Activated T-cell treated with anti-CD3 and anti-CD28 coated beads, Interleukin-2, amount 50 U/mL, for 72 hours (primary cell): ENCODE data around the gene HIPK4. TPM values are rescaled to one million over a fixed set of nuclear protein-coding genes. Genes with fewer than 3 reads are reported as not detected.
"Not testable (repeated sequence)": the region's sequence is repeated elsewhere in the genome, so short reads cannot be mapped to it uniquely, and the experiment has no call there.

ENCODE experiments used
- ATAC-seq, 2 donors: fragments of 150-1000 bp; cut with Tn5 transposase; replicated peaks in 1 of 2; 2 replicates each; pipeline ENCODE4 v1.10.0; 2021; ENCODE audit warnings: moderate library complexity in 2 of 2, mild to moderate bottlenecking in 1 of 2
- DNase-seq, 2 donors: peaks; one replicate each; pipeline ENCODE4 v3.0.0; 2021 to 2022; ENCODE audit warnings: mixed read lengths in 1 of 2
- H3K27ac Mint-ChIP-seq: one replicate; pipeline ENCODE4 v1.8.0; 2022; ENCODE audit warnings: mild to moderate bottlenecking, moderate library complexity, mixed read lengths
- H3K27me3 Mint-ChIP-seq: one replicate; pipeline ENCODE4 v1.8.0; 2022; ENCODE audit warnings: low read depth, mixed read lengths
- H3K36me3 Mint-ChIP-seq, 2 donors: one replicate each; pipeline ENCODE4 v1.8.0; 2022; ENCODE audit warnings: mixed read lengths in 2 of 2, mild to moderate bottlenecking in 1 of 2; ENCODE audit not compliant: insufficient read depth in 2 of 2
- H3K4me1 Mint-ChIP-seq: one replicate; pipeline ENCODE4 v1.8.0; 2022; ENCODE audit warnings: low read depth, mixed read lengths
- H3K4me3 Mint-ChIP-seq, 2 donors: one replicate each; pipeline ENCODE4 v1.8.0; 2022; ENCODE audit warnings: mild to moderate bottlenecking in 2 of 2, mixed read lengths in 2 of 2, moderate library complexity in 2 of 2
- H3K9me3 Mint-ChIP-seq, 2 donors: one replicate each; pipeline ENCODE4 v1.8.0; 2022; ENCODE audit warnings: mixed read lengths in 2 of 2
- total RNA-seq, 2 donors: library from RNA; stranded (reverse); gene quantifications; one replicate each; pipeline ENCODE4 v1.2.3, GENCODE V29; 2022

HIPK4 gene
- total RNA-seq, 2 donors from 2014 or later, result 0.12 TPM; not detected in 1

DNA sequence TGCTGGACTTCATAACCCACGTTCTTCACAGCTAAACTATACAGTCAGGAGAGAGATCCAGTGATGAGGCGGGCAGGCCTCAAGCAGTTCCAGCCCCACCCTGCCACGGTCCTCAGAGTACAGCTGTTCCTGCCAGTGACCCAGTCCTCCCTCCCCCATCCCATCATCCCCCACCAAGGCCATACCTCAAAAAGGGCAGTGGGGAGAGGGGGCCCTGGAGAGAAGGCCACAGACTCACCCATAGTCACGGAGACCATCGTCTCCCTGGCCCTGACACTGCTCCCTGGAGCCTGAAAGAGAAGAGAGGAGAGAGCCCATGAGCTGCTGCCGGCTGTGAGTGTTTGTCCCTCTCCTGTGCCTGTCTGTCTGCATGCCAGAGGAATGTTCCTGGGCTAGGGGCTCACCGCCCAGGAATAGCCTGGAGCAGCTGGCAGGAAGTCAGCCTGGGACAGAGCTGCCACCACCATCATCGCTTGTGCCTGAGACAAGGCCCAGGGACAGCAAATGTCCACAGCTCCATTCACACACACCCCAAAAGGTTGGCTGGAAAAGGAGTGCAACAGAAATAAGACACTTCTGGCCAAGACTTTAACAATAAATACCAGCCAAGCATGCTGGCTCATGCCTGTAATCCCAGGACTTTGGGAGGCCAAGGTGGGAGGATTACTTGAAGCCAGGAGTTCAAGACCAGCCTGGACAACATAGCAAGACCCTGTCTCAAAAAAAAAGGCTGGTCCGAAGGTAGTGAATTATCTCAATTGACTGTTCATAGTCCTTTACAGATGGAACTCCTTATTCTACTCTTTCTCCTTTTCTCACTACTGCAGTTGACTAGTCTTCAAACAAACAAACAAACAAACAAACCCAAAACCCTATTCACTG is 48.1 kb downstream of the HIPK4 start:
- Mint-ChIP-seq H3K36me3 (peaks cover 2 to 7% of the 10 kb centered on the region in 2 donors), H3K4me1 (peaks cover 10% of the 10 kb centered on the region), H3K9me3 (no peaks in the 10 kb centered on the region), H3K4me3 (no peak overlapping the region), H3K27ac (no peak overlapping the region), H3K27me3 (no peaks in the 10 kb centered on the region)
- ATAC-seq, result no peak
- DNase-seq, result no peak

DNA sequence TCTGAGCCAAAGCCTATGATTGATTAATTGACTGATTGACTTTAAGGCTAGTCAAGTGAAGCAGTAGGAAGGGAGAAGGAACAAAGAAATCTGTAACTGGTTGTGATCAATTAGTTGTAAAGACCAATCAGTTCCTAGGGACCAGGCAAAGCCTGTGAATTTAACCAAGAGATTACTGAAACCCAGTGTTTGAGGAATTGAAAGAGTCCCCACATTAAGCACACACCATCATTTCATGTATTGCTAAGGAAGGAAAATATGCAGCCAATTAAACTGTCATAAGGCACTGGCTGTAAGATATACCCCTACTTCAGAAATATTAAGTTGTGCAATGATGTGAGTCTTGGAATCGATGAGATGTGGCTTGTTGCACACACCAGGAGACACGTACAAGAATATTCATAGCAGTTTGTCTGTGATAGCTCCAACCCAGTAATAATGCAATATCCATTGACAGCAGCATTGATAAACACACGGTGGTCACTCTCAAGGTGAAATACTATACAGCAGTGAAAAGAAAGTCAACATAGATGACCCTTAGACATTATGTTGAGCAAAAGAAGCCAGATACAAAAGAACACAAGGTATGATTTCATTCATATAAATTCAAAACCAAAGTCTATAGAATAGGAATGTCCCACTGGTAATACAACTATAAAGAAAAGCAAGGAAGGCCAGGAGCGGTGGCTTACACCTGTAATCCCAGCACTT is 50.8 kb downstream of the HIPK4 start:
- Mint-ChIP-seq H3K27me3 (no peaks in the 10 kb centered on the region), H3K9me3 (no peaks in the 10 kb centered on the region), H3K4me1 (no peaks in the 10 kb centered on the region), H3K36me3 (peaks cover 2 to 11% of the 10 kb centered on the region in 2 donors), H3K27ac (peak overlapping the region; percentile 37), H3K4me3 (no peak overlapping the region)
- DNase-seq, result no peak
- no peak for ATAC-seq

DNA sequence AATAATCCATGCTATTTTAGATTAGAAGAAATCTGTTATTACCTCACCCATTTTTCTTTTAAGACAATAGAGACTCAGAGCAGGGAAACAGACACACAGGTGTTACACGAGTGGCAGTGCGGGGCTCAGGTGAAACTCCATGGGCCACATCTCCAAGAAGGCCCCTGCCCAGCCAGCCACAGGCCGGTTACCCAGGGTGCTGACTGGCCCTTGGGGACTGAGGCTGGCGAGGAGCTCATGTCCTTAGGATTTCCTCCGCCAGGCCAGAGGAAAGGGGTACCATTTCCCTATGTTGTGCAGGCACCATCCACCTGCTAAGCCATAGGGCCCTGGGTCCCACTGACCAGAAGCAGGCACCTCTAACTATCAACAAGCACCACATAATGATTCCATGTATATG is 52.4 kb downstream of the HIPK4 start:
- DNase-seq (no peak), ATAC-seq (no peak)
- Mint-ChIP-seq H3K36me3 (peaks cover 5 to 15% of the 10 kb centered on the region in 2 donors), H3K4me3 (no peak overlapping the region), H3K27me3 (no peaks in the 10 kb centered on the region), H3K27ac (no peak overlapping the region), H3K9me3 (no peaks in the 10 kb centered on the region), H3K4me1 (no peaks in the 10 kb centered on the region)

DNA sequence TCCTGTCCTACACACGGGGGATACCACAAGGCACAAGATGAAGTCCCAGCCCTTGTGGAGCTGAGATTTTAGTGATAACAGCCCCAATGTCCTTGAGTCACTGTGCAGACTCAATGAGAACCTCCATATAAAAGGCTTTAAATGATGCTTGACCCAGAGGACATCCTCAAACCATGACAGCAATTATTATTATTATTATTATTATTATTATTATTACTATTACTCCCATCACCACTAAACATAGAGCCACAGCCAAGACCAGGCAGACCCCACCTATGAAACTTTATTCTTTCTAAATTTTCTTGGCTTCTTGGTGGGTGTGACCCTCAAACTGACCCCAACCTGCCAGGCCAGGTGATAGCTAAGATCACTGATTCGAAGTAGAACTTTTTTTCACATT is 52.9 kb downstream of the HIPK4 start:
- Mint-ChIP-seq H3K4me1 (no peaks in the 10 kb centered on the region), H3K27me3 (no peaks in the 10 kb centered on the region), H3K27ac (no peak overlapping the region), H3K4me3 (no peak overlapping the region), H3K36me3 (peaks cover 6 to 16% of the 10 kb centered on the region in 2 donors), H3K9me3 (no peaks in the 10 kb centered on the region)
- DNase-seq (no peak), ATAC-seq (no peak)

DNA sequence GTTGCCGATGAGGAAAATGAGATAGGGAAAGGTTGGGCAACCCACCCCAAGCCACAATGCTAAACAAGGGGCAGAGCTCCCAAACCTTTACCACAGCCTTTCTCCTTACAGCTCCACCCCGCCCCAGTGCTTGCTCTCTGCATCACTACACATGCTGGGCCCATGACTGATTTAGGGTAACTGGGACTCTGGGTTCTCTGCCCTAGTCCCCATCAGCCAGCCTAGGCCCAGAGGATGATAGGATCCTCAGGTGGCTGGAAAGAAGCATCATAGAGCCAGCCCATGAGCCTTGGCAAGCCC is 53.4 kb downstream of the HIPK4 start:
- Mint-ChIP-seq H3K27me3 (no peaks in the 10 kb centered on the region), H3K4me1 (no peaks in the 10 kb centered on the region), H3K36me3 (peaks cover 6 to 16% of the 10 kb centered on the region in 2 donors), H3K27ac (no peak overlapping the region), H3K9me3 (no peaks in the 10 kb centered on the region), H3K4me3 (no peak overlapping the region)
- ATAC-seq (no peak), DNase-seq (no peak)

DNA sequence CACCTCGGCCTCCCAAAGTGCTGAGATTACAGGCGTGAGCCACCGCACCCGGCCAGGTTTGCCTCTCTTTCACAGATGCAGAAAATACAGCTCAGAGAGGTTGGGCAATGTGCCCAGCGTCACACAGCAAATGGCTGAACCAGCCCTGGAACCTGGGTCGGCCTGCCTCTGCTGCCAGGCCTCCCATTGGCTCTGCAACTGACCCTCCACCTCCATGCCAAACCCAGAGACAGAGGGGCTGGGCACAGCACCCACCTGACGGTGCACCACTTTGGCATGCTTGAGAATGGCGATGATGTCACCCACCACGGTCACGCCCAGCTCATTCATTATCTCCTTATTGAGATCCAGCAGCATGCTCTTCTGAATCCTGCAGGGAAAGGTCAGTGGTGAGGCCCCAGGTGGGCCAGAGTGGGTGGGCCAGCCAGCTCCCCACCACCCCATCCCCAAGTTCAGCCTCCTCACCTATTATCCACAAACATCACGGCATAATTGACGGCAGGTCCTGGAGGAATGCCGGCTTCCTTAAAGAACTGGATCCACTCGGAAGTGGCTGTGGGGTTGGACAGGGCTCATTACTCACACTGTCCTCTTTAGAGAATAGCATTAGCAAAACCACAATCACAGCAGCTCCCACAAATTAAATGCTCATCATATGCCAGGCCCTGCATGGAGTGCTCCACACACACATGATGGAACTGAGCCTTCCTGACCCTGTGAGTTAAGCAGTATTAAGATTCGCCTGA is 54.0 kb downstream of the HIPK4 start:
- DNase-seq, result no peak
- no peaks in the 10 kb centered on the region for H3K27me3 Mint-ChIP-seq
- H3K4me3 Mint-ChIP-seq, result no peak overlapping the region
- no peak overlapping the region for H3K27ac Mint-ChIP-seq
- no peak for ATAC-seq
- H3K36me3 Mint-ChIP-seq, result peaks cover 6 to 18% of the 10 kb centered on the region in 2 donors
- no peaks in the 10 kb centered on the region for H3K9me3 Mint-ChIP-seq
- H3K4me1 Mint-ChIP-seq, result no peaks in the 10 kb centered on the region

DNA sequence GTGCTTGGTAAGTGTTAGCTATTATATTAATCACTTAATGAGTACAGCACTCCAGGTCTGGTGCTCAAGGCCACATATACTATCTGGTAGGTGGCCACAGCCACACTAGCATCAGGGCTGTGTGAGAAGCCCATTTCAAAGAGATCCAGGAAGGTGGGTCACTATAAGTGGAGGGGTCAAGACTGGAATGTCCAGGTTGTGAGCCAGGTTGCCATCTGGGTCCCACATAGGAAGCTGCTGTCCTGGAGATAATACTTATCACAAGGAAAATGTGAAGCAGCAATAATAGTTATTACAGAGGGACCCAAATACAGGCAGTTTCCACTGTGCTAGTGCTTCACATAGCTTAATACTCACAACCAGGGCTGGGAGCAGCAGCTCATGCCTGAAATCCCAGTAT is 54.9 kb downstream of the HIPK4 start:
- Mint-ChIP-seq H3K36me3 (peaks cover 6 to 18% of the 10 kb centered on the region in 2 donors), H3K4me3 (no peak overlapping the region), H3K27me3 (no peaks in the 10 kb centered on the region), H3K4me1 (no peaks in the 10 kb centered on the region), H3K9me3 (no peaks in the 10 kb centered on the region), H3K27ac (no peak overlapping the region)
- DNase-seq, result no peak
- ATAC-seq, result no peak

DNA sequence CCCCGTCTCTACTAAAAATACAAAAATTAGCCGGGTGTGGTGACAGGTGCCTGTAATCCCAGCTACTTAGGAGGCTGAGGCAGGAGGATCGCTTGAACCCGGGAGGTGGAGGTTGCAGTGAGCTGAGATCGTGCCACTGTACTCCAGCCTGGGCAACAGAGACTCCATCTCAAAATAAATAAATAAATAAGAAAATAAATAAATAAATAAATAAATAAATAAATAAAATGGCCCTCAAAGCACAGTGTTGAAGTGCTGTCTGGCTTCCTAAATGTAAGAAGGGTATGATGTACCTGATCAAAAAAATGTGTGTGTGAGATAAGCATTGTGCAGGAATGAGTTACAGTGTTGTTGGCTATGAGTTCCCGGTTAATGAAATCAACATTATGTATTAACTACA is 56.9 kb downstream of the HIPK4 start:
- H3K27ac Mint-ChIP-seq, H3K4me1 Mint-ChIP-seq, H3K4me3 Mint-ChIP-seq, H3K27me3 Mint-ChIP-seq, ATAC-seq, DNase-seq, H3K9me3 Mint-ChIP-seq: not testable (repeated sequence)
- H3K36me3 Mint-ChIP-seq, result peaks cover 3 to 15% of the 10 kb centered on the region in 2 donors

DNA sequence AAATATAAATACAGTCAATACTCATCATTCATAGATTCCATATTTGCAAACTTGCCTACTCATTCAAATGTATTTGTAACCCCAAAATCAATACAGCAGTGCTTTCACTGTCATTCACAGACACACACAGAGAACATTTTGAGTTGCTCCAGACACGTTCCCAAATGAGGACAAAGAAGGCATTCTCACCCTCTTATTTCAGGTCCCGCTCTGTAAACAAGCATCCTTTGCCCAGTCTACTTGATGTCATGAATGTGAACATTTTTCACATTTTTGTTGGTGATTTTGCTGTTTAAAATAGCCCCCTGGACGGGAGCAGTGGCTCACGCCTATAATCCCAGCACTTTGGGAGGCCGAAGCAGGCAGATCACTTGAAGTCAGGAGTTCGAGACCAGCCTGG is 57.3 kb downstream of the HIPK4 start:
- H3K9me3 Mint-ChIP-seq, result no peaks in the 10 kb centered on the region
- ATAC-seq (no peak), DNase-seq (no peak)
- H3K27me3 Mint-ChIP-seq, result no peaks in the 10 kb centered on the region
- no peak overlapping the region for H3K27ac Mint-ChIP-seq
- H3K4me3 Mint-ChIP-seq, result no peak overlapping the region
- H3K4me1 Mint-ChIP-seq, result no peaks in the 10 kb centered on the region
- H3K36me3 Mint-ChIP-seq, result peaks cover 4 to 15% of the 10 kb centered on the region in 2 donors

DNA sequence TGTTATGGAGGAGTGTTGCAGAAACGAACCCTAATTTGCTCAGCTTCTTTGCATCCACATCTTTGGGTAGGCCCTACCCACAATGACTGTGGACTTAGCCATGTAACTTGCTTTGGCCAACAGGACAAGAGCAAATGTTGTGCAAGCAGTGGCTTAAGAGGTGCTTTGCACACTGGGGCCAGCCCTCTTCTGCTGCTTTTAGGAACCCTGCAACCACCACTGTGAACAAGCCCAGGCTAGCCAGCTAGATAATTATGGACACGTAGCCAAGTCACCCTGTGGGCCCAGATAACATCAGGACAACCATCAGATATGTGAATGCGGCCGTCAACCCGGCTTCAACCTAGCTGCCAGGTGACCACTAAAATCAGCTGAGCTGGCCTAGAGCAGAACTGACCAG is 58.9 kb downstream of the HIPK4 start:
- H3K36me3 Mint-ChIP-seq, result peaks cover 7 to 19% of the 10 kb centered on the region in 2 donors
- H3K9me3 Mint-ChIP-seq, result no peaks in the 10 kb centered on the region
- DNase-seq, result no peak
- H3K27me3 Mint-ChIP-seq, result no peaks in the 10 kb centered on the region
- no peak overlapping the region for H3K27ac Mint-ChIP-seq
- no peak for ATAC-seq
- H3K4me3 Mint-ChIP-seq, result no peak overlapping the region
- H3K4me1 Mint-ChIP-seq, result no peaks in the 10 kb centered on the region

Other genes with a start within 250 kb of the HIPK4 start
- 10 to 100 TPM; 12.7 to 22.0 TPM for gene MAP3K10, start 198.8 kb downstream of the HIPK4 start, total RNA-seq
- gene TTC9B, start 171.8 kb downstream of the HIPK4 start, total RNA-seq, result not detected
- gene CCNP, start 163.5 kb downstream of the HIPK4 start, total RNA-seq, result 1 to 10 TPM in 1 of 2 donors, under 1 TPM in 1; 0.81 to 1.2 TPM
- 100 to 1,000 TPM; 190 to 197 TPM for gene AKT2, start 104.8 kb downstream of the HIPK4 start, total RNA-seq
- gene C19orf47, start 41.8 kb downstream of the HIPK4 start, total RNA-seq, result 10 to 100 TPM; 20.7 to 24.8 TPM
- gene PLD3, start 41.5 kb downstream of the HIPK4 start, total RNA-seq, result 100 to 1,000 TPM in 1 of 2 donors, 10 to 100 TPM in 1; 99.8 to 102 TPM
- gene PRX, start 23.2 kb upstream of the HIPK4 start, total RNA-seq, result 1 to 10 TPM; 3.4 to 3.7 TPM
- 10 to 100 TPM; 12.9 to 16.9 TPM for gene SERTAD1, start 35.8 kb upstream of the HIPK4 start, total RNA-seq
- gene SERTAD3, start 54.2 kb upstream of the HIPK4 start, total RNA-seq, result 10 to 100 TPM; 12.6 to 16.3 TPM
- gene BLVRB, start 75.6 kb upstream of the HIPK4 start, total RNA-seq, result 10 to 100 TPM; 40.7 to 51.0 TPM
- 1 to 10 TPM; 2.2 to 4.8 TPM for gene SPTBN4, start 76.8 kb upstream of the HIPK4 start, total RNA-seq
- 100 to 1,000 TPM; 145 to 152 TPM for gene SHKBP1, start 186.7 kb upstream of the HIPK4 start, total RNA-seq
- 100 to 1,000 TPM; 164 to 195 TPM for gene LTBP4, start 211.2 kb upstream of the HIPK4 start, total RNA-seq